GM19099 (cell line): ENCODE data around the gene UVSSA.

Experiments
- POLR2A ChIP-seq: IDR thresholded peaks from 3 replicates; pipeline ENCODE4 v1.6.1; 2011; ENCODE audit warnings: low read depth; ENCODE audit not compliant: insufficient read length; ENCODE audit errors: extremely low read depth

UVSSA gene

GRCh38 chr4:1401409-1402020, 54.5 kb downstream of the UVSSA start:
- TF ChIP-seq POLR2A: no peak

GRCh38 chr4:1402021-1402515, 55.1 kb downstream of the UVSSA start:
- TF ChIP-seq POLR2A: no peak

DNA sequence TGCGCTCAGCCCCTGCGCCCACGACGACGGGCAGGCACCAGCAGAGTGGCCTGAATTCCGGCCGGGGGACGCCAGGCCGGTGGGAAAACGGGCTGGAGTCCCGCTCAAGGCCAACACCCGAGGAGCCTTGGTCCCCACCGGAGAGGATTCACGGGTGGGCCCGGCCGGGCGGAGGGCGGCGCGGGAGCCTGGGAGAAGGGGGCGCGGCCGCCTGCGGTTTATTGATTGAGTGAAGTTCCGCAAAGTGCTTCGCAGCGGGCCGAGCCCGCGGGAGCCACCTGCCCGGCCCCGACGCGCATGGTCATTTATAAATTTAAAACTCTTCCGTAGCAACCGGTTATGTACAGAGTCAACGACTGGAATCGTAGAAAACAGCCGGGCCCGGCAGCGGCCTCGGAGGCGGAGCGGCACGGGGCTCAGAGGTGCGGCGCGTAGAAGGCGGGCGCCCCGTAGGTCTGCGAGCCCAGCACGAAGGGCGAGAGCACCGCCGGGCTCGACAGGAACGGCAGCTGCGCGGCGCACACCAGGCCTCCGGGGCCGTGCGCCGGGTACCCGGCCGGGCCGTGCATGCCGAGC, 55.6 kb downstream of the UVSSA start:
- no peak for TF ChIP-seq POLR2A

DNA sequence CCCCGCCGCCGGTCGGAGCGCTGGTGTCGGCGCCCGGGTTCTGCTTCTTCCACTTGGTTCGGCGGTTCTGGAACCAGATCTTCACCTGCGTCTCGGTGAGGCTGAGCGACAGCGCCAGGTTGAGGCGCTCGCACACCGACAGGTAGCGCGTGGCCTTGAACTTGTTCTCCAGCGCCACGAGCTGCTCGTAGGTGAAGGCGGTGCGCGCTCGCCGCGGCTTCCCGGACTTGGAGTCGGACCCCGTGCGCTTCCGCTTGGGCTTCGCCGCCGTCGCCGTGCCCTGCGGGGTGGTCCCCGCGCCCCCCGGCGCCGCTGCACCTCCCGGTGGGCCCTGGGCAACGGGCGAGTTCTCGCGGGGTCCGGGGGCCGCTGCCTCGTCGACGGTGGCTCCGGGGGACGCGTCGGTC, 56.2 kb downstream of the UVSSA start:
- TF ChIP-seq POLR2A: no peak

DNA sequence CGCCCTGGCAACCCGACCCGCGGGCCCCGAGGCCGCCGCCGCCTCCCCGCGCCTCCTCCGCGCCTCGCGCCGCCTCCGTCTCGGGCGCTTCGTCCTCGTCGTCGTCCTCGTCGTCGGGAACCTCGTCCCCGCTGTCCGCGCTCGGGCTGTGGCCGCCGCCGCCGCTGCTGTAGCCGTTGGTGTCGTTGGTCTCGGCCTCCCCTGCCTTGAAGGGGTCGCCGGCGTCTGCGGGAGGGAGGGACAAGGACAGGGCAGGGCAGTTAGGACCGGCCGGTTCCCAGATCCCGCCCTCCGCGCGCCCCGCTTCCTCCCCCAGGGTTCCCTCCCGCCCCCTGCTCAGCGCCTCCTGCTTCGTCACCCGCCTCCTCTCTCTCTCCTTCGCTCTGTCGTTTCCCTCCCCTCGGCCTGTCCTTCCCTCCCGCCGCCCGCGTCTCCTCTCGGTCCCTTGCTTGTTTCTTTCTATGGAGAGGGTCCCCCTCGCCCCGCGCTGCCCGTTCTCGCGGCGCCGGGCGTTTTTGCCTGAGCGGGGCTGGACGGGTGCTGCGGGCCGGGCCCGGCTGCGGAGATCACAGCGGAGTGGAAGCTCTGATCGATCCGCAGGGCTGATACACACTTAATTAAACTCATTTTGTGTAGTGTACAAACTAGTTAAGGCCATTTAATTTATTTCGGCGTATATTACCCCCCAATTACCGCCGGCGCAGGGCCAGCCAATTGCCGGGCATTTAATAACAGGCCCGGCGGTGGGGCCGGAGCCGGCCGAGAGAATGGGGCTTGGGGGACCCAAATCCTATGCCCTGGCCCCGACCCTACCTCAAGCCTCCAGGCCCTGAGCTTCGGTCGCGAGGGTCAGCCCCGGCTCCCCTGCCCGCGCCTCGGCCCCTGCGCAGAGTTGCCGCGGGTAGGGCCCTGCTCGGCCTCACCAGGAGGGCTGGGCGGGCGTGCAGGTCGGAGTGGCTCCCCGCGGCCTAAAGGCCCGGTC, 56.9 kb downstream of the UVSSA start:
- TF ChIP-seq POLR2A: no peak

DNA sequence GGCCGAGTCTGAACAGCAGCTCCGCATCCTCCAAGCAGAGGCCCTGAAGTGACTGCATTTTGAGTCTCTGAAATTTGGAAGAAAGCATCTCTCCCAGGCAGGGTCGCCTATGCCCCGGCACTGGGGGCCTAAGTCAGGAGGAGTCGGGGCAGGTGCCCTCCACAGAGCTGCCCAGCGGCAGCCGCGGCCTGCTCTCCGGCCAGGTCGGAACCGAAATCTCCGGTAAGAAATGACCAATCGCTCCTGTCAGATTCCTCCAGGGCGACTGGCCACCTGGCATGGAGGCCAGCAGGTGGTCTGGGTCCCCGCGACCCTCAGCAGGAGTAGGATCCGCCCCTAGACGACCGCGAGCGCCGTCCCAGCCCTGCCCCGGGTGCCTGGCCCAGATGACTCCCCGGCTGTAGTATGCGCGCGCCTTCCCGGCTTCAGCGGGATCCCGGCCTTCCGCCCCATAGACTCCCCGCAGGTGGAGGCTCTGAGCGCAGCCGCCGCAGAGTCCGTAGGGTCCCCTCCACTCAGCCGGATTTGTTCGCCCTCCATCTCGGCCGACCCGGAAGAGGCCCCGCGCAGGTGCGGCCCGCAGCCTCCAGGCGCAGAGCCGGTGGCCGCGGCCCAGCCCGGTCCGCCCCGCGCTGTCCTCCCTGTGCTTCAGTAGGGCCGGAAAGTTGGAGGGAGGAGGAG, 57.7 kb downstream of the UVSSA start:
- no peak for TF ChIP-seq POLR2A

- no peak for TF ChIP-seq POLR2A
These were observed 58.2 kb downstream of the UVSSA start for GRCh38 chr4:1405254-1405635.

DNA sequence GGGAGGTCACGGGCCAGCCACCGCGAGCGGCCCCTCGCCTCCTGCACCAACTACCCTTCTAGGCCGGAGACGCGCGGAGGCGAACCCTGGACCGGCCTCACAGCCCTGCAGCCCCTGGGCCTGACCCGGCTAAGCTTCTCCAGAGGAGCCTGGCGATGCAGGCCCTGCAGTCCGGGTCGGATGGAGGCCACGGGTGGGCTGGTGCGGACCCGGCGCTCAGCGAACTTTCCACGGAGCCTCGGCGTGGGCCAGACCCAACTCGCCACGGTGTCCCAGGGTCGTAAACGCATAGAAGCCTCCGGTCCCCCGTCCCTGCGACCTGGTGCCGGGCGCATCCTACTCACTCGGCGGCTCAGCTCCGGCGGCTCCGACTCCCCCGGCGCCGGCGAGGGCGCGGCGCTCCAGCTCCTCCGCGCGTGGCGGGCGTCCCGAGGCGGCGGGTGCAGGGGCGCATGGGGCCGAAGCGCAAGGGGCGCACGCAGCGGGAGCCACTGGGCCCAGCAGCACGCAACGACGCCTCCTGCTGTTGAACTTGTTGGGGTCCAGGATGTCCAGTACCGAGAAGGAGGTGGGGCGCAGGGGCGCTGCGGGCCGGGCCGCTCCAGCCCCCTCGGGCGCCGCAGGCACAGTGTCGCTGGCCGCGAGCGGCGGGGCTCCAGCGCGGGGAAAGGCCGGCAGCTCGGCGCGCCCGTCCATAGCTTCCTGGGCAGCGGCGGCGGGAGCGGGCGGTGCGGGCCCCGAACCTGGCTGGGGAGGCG, 58.8 kb downstream of the UVSSA start:
- TF ChIP-seq POLR2A: no peak

- TF ChIP-seq POLR2A: no peak
These were observed 59.5 kb downstream of the UVSSA start, which contains the start of gene NKX1-1 for GRCh38 chr4:1406394-1406980. TSS of gene NKX1-1 (minus strand) at chr4:1406442. CDS start at chr4:1406442, 0 bp downstream.

DNA sequence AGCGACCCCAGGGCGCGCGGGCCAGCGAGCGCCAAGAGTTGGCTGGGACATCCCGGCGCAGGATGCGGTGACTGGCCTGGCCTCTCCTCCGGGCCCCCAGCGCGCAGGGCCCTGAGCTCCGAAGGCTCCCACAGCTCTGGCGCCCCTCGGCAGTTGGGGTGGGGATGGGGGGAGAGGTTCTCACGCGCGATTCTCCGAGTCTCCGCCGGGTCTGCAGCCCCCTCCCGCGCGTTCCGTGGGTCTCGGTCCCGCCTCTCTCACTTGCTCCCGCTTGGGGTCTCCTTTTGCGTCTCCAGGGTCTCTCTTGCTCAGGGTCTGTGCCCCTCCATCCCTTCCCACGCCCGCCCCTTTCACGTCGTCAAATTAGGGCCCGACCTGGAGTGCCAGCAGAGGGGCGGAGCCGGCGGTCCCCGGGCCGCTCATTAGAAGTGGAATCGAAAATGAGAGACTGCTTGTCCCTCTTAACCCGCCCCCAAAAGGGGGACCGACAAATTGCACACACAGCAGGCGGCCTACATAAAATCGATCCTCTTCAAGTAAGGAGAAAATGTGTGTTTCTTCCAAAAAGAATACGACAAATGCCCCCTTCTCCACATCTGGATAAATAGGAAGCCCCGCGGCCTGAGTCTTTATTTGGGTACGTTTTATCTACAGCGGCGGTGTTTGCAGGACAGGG, 60.1 kb downstream of the UVSSA start:
- TF ChIP-seq POLR2A: no peak

DNA sequence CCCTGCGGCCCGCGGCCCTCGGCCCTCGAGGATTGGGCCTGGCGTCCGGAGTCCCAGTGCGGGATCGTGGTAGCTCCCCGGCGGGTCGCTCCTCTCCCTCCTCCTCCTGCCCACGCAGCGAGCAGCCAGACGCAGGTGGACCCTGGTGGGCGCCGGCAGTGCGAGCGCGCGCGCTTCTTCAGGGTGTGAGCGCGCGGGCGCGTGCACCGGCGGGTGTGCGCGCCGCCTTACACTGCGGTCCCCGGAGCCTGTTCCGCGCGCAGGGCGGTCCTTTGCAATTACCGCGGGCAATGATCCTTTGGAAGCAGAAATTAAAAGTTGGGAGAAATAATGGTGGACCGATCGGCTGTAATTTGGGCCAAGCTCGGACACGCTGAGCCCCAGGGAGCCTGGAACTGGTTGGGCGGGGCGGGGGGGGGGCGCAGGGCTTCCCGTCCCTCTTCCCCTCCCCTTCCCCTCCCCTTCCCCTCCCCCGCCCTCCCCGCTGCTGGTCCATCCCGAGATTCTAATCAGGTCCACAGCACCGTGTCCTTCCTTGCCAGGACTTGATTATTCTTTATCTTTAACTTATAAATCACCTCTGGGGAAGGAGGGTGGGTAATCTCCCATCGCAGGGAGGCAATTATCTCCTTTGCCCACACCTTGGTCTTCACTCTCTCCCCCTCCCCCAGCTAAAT, 60.8 kb downstream of the UVSSA start:
- no peak for TF ChIP-seq POLR2A

DNA sequence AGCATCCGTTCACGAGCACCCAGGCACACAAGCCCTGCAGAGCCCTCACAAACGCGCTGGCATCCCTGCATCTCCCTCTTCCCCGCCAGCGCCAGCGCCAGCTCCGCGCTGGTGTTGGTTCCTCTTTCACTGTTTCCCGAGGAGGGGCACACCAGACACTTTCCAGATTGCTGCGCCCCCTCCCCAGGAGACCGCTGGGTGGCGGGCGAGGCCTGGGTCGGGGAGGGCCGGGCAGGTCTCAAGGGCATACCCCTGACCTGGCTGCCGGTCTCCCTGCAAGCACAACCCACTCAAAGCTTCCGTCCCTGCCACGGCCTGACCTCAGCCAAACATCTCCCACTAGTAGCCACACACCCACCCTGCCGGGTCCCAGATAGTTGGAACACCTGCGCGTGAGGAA, 61.4 kb downstream of the UVSSA start:
- TF ChIP-seq POLR2A: no peak

DNA sequence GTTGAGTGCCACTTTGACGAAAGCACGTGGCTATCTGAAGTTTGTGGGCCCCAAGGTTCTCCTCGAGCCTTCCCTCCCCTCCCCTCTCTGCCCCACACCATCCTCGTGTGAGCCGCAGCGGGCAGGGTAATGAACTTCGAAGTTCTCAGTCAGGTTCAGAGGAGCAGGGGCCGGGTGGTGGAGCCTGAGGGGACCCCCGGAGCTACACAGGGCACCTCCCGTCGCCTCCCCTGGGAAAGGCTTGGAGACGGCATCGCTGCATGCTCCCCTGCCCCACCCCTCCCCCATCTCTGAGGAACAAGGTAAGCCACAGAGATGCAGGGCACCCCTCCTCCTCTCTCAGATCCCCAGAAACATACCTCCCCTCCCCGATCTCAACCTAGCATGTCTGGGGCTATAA, 62.1 kb downstream of the UVSSA start:
- no peak for TF ChIP-seq POLR2A
